Measurements from ENCODE around the gene MDH1B. TPM values are rescaled to one million over a fixed set of nuclear protein-coding genes. Genes with fewer than 3 reads are reported as not detected.
"Not testable (repeated sequence)": the region's sequence is repeated elsewhere in the genome, so short reads cannot be mapped to it uniquely, and the experiment has no call there.

The MDH1B gene
- total RNA-seq, 2 experiments from 2014 or later: 0.86 TPM

DNA sequence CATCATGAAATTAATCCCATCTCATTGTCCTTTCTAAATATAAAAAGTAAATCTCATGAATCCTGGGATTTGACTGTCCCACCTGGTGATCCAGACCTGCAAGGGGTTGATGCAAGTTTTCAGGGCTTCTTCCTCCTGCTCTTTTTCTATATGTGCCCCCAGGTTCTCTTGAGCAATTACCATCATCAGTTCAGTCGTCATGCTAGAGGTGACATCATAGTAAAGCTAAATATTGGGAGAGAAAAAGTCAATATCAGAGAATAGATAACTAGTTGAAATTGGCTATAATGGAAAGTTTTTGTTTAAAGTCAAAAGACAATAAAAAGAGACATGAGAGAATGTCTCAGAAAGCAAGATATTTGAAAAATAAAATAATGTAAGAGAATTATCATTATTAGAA is 8.3 kb downstream of the MDH1B start:
- Mint-ChIP-seq H3K27ac (no peak overlapping the region), H3K27me3 (ENCODE audit: low read depth) (peaks cover 13% of the 10 kb centered on the region), H3K4me1 (ENCODE audit: low read depth) (no peaks in the 10 kb centered on the region), H3K36me3 (ENCODE audit: low read depth) (no peaks in the 10 kb centered on the region), H3K9me3 (no peaks in the 10 kb centered on the region), H3K4me3 (no peak overlapping the region)
- CTCF ChIA-PET: no interaction called here
- DNase-seq: no peak
- intact Hi-C loops (cut with micrococcal nuclease): no loop called here

DNA sequence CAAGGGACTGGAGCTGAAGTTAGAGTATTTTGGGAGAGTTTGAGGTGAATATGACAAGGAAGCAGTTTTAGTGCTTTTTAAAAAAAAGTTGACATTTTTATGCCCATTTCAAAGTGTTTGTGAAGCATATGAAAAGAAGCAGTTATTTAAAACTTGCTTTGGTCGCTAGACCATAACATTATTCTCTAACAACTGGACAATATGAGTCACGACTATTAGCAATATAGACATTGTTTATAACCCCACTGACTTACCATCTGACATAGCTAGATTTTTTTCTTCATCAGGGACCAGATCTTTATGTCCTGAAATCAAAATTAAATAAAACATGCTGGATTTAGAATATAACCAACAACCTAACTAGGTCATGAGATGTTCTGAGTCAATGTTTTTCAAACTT is 24.3 kb downstream of the MDH1B start:
- DNase-seq: no peak
- Mint-ChIP-seq H3K27me3 (ENCODE audit: low read depth) (no peaks in the 10 kb centered on the region), H3K9me3 (no peaks in the 10 kb centered on the region), H3K4me1 (ENCODE audit: low read depth) (peaks cover 5% of the 10 kb centered on the region), H3K27ac (no peak overlapping the region), H3K36me3 (ENCODE audit: low read depth) (no peaks in the 10 kb centered on the region), H3K4me3 (no peak overlapping the region)
- intact Hi-C loops (cut with micrococcal nuclease): no loop called here
- CTCF ChIA-PET: no interaction called here

DNA sequence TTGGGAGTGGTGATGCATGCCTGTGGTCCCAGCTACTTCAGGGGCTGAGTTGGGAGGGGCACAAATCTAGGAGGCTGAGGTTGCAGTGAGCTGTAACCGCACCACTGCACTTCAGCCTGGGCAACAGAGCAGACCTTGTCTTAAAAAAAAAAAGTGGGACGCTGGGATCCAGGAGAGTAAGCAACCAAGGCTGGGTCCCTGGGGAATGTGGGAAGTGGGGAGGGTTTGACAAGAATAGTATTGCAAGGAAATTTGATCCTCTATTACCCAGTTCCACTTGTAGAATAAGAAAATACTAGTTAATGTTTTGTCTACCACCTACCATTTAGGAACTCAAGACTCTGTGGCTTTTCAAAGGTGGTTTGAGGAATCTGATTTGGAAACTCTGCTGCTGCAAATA is 25.9 kb downstream of the MDH1B start:
- no peak overlapping the region for H3K4me3 Mint-ChIP-seq
- intact Hi-C loops (cut with micrococcal nuclease): no loop called here
- H3K36me3 Mint-ChIP-seq (ENCODE audit: low read depth): no peaks in the 10 kb centered on the region
- CTCF ChIA-PET: no interaction called here
- DNase-seq: no peak
- H3K27ac Mint-ChIP-seq: no peak overlapping the region
- peaks cover 5% of the 10 kb centered on the region for H3K4me1 Mint-ChIP-seq (ENCODE audit: low read depth)
- no peaks in the 10 kb centered on the region for H3K27me3 Mint-ChIP-seq (ENCODE audit: low read depth)
- H3K9me3 Mint-ChIP-seq: no peaks in the 10 kb centered on the region

DNA sequence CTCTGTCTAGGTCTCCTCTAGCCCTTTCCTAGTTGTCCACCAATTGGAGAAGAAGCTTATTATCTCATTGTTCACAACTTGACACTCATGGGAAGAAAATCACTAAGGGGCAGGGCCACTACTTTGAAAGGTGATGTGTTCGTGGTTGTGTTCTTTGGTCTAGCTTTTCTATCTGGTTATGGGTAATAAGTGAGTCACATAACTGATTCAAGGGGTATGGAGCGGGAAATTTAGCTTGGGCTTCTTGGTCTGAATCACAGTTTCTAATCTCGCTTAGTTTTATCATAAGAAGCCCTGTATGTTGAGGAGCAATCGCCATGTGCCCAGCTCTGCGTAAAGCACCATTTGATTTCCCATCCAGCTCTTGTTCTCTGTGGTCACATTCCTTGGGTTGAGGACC is 28.2 kb downstream of the MDH1B start:
- Mint-ChIP-seq H3K27me3 (ENCODE audit: low read depth) (no peaks in the 10 kb centered on the region), H3K4me3 (no peak overlapping the region), H3K36me3 (ENCODE audit: low read depth) (no peaks in the 10 kb centered on the region), H3K4me1 (ENCODE audit: low read depth) (peaks cover 5% of the 10 kb centered on the region), H3K9me3 (no peaks in the 10 kb centered on the region), H3K27ac (no peak overlapping the region)
- DNase-seq: peak; percentile 11
- intact Hi-C loops (cut with micrococcal nuclease): loop anchor here (1.0 kb wide), 1 partner anchor 386 kb away; no protein-coding TSS in a partner anchor
- CTCF ChIA-PET: interaction anchor here (1.0 to 1.3 kb wide), 2 partner anchors 46 to 251 kb away, joined by 3 read pairs; no protein-coding TSS in a partner anchor

DNA sequence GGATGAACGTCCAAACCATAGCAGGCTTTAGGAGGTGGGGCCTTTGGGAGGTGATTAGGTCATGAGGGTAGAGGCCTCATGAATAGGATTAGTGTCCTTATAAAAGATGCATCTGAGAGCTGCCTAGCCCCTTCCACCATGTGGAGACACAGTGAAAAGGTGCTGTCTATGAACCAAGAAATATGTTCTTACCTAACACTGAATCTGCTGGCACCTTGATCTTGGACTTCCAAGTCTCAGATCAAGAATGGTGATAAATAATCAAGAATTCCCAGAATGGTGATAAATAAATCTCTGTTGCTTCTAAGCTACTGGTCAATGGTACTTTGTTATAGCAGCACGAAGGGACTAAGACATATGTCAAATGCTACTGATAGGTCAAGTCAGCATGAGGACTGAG is 31.8 kb downstream of the MDH1B start:
- Mint-ChIP-seq H3K9me3 (no peaks in the 10 kb centered on the region), H3K27ac (no peak overlapping the region), H3K36me3 (ENCODE audit: low read depth) (no peaks in the 10 kb centered on the region), H3K27me3 (ENCODE audit: low read depth) (peaks cover 17% of the 10 kb centered on the region), H3K4me1 (ENCODE audit: low read depth) (peaks cover 5% of the 10 kb centered on the region), H3K4me3 (no peak overlapping the region)
- intact Hi-C loops (cut with micrococcal nuclease): no loop called here
- no peak for DNase-seq
- CTCF ChIA-PET: interaction anchor here (0.6 to 0.7 kb wide), 2 partner anchors 84 to 446 kb away, joined by 3 to 6 read pairs; no protein-coding TSS in a partner anchor

DNA sequence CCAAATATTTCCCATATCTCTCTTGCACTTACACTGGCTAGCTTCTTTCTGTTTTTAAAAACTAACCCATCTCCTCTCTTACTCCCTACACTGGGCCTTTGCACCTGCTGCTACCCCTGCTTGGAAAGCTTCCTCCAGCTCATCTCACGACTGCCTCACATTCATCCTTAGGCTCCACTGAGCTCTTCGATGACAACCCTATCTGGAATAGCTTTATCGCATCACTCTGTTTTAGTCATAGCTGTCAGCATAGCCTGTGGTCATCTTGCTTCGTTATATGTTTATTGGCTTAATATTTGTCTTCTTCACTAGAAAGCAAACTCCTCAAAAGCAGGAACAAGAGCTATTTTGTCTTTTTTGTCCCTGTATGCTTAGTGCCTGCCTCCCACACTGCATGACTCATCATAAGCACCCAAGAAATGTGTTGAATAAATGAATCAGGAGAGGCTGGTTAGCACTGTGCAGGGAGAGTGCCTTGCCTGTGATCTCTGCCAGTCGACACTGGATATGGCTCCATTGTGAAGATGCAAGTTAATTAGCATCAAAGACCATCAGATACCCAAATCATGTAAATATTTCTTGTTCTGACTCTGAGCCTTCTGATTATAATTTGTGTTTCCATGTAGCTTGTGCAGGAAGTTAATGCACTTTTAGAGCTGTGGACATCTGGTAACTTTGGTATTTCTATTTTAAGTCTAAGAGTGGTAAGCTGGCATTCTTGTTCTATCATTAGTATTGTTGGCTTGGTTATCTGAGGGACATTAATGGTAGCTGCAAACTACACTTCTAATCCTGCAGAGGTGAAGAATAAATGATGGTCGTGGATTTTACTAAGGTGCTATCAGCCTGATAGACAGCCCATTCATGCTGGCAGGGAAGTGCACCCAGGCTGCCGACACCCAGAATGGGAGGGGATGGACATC is 36.6 kb downstream of the MDH1B start:
- H3K4me3 Mint-ChIP-seq: no peak overlapping the region
- DNase-seq: peak; percentile 8
- no peaks in the 10 kb centered on the region for H3K36me3 Mint-ChIP-seq (ENCODE audit: low read depth)
- no peak overlapping the region for H3K27ac Mint-ChIP-seq
- no peaks in the 10 kb centered on the region for H3K9me3 Mint-ChIP-seq
- intact Hi-C loops (cut with micrococcal nuclease): no loop called here
- CTCF ChIA-PET: no interaction called here
- H3K27me3 Mint-ChIP-seq (ENCODE audit: low read depth): peaks cover 38% of the 10 kb centered on the region
- H3K4me1 Mint-ChIP-seq (ENCODE audit: low read depth): no peaks in the 10 kb centered on the region

DNA sequence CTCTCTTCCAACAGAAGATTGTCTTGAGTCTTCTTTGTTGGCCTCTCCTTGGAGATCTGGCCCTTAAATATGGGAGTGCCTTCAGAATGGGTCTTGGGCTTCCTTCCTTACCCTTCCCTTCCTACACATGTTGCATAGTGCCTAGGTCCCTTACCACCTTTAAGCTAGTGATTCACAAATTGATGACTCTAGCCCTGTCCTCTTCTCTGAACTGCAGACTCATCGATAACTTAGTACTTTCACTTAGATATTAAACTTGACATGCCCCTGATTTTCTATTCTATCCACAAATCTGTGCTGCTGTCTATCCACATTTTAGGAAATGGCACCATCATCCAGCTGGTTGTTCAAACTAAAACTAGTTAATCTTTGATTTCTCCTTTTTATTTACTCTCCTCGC is 37.8 kb downstream of the MDH1B start:
- Mint-ChIP-seq H3K27ac (no peak overlapping the region), H3K4me3 (no peak overlapping the region), H3K27me3 (ENCODE audit: low read depth) (peaks cover 39% of the 10 kb centered on the region), H3K9me3 (no peaks in the 10 kb centered on the region), H3K36me3 (ENCODE audit: low read depth) (no peaks in the 10 kb centered on the region), H3K4me1 (ENCODE audit: low read depth) (no peaks in the 10 kb centered on the region)
- CTCF ChIA-PET: no interaction called here
- no peak for DNase-seq
- intact Hi-C loops (cut with micrococcal nuclease): no loop called here

DNA sequence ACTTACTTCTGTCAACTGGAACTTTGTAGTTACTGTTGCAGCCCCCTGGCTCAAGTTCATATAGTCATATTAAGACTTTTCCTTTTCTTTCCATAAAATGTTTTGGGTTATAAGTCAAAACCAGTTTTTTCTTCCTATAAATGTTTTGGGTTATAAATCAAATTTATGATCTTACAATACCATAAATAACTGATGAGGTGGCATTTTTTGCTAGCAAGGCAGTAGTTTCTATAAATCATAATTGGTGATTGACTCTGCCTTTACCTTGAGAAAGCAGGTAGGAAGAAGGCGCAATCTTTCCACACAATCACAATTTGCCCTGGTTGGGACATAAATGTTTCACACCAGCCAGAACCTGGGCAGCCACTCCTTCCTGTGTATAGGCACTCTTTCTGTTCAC is 41.8 kb downstream of the MDH1B start:
- H3K27me3 Mint-ChIP-seq (ENCODE audit: low read depth): peaks cover 30% of the 10 kb centered on the region
- no peaks in the 10 kb centered on the region for H3K36me3 Mint-ChIP-seq (ENCODE audit: low read depth)
- peaks cover 3% of the 10 kb centered on the region for H3K9me3 Mint-ChIP-seq
- no peak for DNase-seq
- H3K4me3 Mint-ChIP-seq: no peak overlapping the region
- H3K27ac Mint-ChIP-seq: no peak overlapping the region
- no peaks in the 10 kb centered on the region for H3K4me1 Mint-ChIP-seq (ENCODE audit: low read depth)
- intact Hi-C loops (cut with micrococcal nuclease): no loop called here
- CTCF ChIA-PET: interaction anchor here (0.6 kb wide), 1 partner anchor 521 kb away, joined by 3 read pairs; no protein-coding TSS in a partner anchor

DNA sequence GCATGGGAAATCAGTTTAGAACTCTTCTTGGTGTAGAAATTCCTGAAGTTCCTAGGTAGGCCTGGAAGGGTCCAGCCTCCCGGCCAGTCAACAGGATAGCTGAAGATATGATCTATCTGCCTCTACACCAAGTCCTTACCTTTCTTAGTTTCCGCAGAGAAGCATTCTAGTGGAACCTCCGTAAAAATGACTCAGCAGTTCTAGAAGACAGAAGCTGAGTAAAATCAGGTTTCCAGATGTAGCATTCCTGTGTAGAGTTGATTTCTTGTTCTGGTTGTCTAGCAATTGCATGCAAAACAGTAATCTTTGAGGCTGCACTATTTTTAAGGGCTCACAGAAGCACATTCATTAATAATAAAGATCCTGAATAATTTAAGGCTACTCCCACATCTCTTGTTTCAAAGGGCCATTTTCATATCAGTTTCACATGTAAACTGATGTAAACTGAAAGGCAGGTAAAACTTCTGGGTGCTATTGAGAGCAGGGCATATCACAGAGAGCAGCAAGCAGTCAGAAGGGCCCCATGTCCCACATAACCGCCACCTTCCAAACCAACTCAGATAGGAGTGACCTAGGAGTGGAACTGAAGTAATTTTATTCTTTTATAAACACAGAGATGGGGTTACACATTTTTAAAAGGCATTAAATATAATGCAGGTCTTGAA is 43.7 kb downstream of the MDH1B start:
- H3K27me3 Mint-ChIP-seq (ENCODE audit: low read depth): peaks cover 20% of the 10 kb centered on the region
- H3K36me3 Mint-ChIP-seq (ENCODE audit: low read depth): no peaks in the 10 kb centered on the region
- peaks cover 3% of the 10 kb centered on the region for H3K9me3 Mint-ChIP-seq
- H3K4me1 Mint-ChIP-seq (ENCODE audit: low read depth): no peaks in the 10 kb centered on the region
- no peak overlapping the region for H3K27ac Mint-ChIP-seq
- CTCF ChIA-PET: no interaction called here
- intact Hi-C loops (cut with micrococcal nuclease): no loop called here
- no peak for DNase-seq
- no peak overlapping the region for H3K4me3 Mint-ChIP-seq

DNA sequence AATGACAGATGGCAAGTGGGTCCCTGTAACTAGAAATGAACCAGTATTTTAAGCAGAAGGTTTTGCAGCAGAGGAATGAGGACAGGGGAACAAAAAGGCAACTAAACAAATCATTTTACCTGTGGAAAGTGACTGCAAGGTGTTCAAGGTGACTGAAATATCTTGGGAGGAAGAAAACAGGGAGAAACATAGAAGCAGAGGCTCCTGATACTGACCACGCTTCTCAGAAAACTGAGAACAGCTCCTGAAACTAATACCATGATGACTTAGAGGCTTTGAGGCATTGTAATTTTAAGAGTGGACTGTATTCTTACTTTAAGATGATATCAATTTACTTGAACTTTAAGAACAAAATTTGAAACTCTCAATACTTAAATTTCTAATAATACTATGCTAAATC is 46.8 kb downstream of the MDH1B start, which contains the start of gene DYTN:
Gene DYTN, minus strand, starts transcription at position 101 of the 400 bp plus-strand sequence. CDS start 117 bp downstream, outside the sequence.
- no peak within 1 kb of the TSS for H3K4me3 Mint-ChIP-seq
- peaks cover 3% of the 10 kb centered on the region for H3K9me3 Mint-ChIP-seq
- DNase-seq: no peak
- CTCF ChIA-PET: no interaction called here
- peaks cover 3% of the 10 kb centered on the region for H3K4me1 Mint-ChIP-seq (ENCODE audit: low read depth)
- H3K36me3 Mint-ChIP-seq (ENCODE audit: low read depth): no peaks in the 10 kb centered on the region
- H3K27ac Mint-ChIP-seq: no peak within 1 kb of the TSS
- peaks cover 13% of the 10 kb centered on the region for H3K27me3 Mint-ChIP-seq (ENCODE audit: low read depth)
- intact Hi-C loops (cut with micrococcal nuclease): no loop called here

DNA sequence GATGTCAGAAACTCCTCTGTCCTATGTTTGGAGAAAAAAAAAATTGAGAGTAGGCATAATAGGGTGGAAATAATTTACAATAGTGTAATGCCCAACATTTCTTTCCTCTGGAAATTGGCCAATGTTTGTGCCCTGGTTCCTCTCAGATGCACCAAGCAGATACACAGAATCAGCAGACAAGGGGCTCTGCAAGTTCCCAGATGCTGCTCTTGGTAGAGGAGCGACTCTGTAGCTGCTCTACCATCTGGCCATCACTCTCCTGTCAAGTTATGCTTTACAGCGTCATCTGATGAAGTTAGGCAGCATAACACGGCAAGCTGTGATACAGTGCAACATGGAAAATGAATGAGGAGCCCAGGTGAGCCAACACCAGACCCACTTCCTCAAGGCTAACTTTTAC is 48.5 kb downstream of the MDH1B start:
- peaks cover 8% of the 10 kb centered on the region for H3K27me3 Mint-ChIP-seq (ENCODE audit: low read depth)
- H3K4me1 Mint-ChIP-seq (ENCODE audit: low read depth): peaks cover 3% of the 10 kb centered on the region
- H3K4me3 Mint-ChIP-seq: no peak overlapping the region
- intact Hi-C loops (cut with micrococcal nuclease): no loop called here
- no peak for DNase-seq
- H3K36me3 Mint-ChIP-seq (ENCODE audit: low read depth): no peaks in the 10 kb centered on the region
- CTCF ChIA-PET: interaction anchor here (0.6 kb wide), 1 partner anchor 183 kb away, joined by 3 read pairs; no protein-coding TSS in a partner anchor
- H3K27ac Mint-ChIP-seq: no peak overlapping the region
- H3K9me3 Mint-ChIP-seq: no peaks in the 10 kb centered on the region

DNA sequence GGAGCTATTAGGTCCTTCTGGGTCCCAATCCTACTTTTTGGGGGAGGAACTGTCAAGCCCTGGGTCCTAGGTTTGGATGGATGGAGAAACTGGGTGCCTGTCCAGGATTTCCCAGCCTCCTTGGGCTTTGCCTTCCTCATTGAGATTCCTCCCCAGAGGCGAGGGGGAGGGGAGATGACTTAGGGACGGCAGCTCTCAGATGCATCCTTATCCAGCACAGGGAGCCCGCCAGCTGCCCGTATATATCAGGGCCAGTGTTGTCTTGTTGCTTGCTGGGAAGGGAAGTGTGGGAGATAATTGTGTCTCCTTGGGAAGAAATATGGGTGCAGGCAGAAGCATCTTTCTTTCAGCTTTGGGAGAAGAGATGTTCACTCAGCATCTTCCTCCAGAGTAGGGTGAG is 49.9 kb downstream of the MDH1B start:
- CTCF ChIA-PET; H3K4me3 Mint-ChIP-seq; intact Hi-C loops (cut with micrococcal nuclease); H3K27me3 Mint-ChIP-seq (ENCODE audit: low read depth); H3K9me3 Mint-ChIP-seq; H3K27ac Mint-ChIP-seq; H3K36me3 Mint-ChIP-seq (ENCODE audit: low read depth); DNase-seq; H3K4me1 Mint-ChIP-seq (ENCODE audit: low read depth): not testable (repeated sequence)
